SK-N-SH treated with all-trans-retinoic acid at 6 μM for 48 hours (cell line): ENCODE results near the gene RREB1.

Experiments
- ATAC-seq: fragments of 200-7000 bp; cut with Tn5 transposase; 3 replicates; pipeline ENCODE4 v1.9.1; 2020; ENCODE audit warnings: mild to moderate bottlenecking, moderate library complexity
- ARNTL ChIP-seq: fragments of 450-650 bp; formaldehyde crosslinking; IDR thresholded peaks from 2 replicates; pipeline ENCODE4 v1.5.0; 2020; ENCODE audit warnings: low read depth, mild to moderate bottlenecking, moderate library complexity, borderline replicate concordance
- CREB5 ChIP-seq: fragments of 250-450 bp; sonication (Bioruptor Pico); IDR thresholded peaks from 2 replicates; pipeline ENCODE4 v1.5.1; 2020; ENCODE audit warnings: low read depth, mild to moderate bottlenecking, moderate library complexity
- CSDC2 ChIP-seq: fragments of 250-450 bp; sonication (Bioruptor Pico); IDR thresholded peaks from 2 replicates; pipeline ENCODE4 v1.5.0; 2020; ENCODE audit warnings: mild to moderate bottlenecking, moderate library complexity
- ESRRG ChIP-seq: fragments of 250-450 bp; sonication (Bioruptor Pico); IDR thresholded peaks from 2 replicates; pipeline ENCODE4 v1.6.1; 2021; ENCODE audit warnings: mild to moderate bottlenecking
- GLIS3 ChIP-seq: fragments of 250-450 bp; sonication (Bioruptor Pico); IDR thresholded peaks from 2 replicates; pipeline ENCODE4 v1.5.0; 2020; ENCODE audit warnings: mild to moderate bottlenecking, moderate library complexity
- ISL1 ChIP-seq: fragments of 250-450 bp; sonication (Bioruptor Pico); IDR thresholded peaks from 2 replicates; pipeline ENCODE4 v2.1.2; 2022; ENCODE audit warnings: mild to moderate bottlenecking, moderate library complexity
- OSR1 ChIP-seq: fragments of 250-450 bp; sonication (Bioruptor Pico); IDR thresholded peaks from 2 replicates; pipeline ENCODE4 v1.8.0; 2022; ENCODE audit warnings: moderate library complexity, mild to moderate bottlenecking, inconsistent platforms
- PPARA ChIP-seq: fragments of 250-450 bp; sonication (Bioruptor Pico); IDR thresholded peaks from 2 replicates; pipeline ENCODE4 v1.5.0; 2020; ENCODE audit warnings: mild to moderate bottlenecking, borderline replicate concordance
- RARB ChIP-seq: fragments of 250-450 bp; sonication (Bioruptor Pico); IDR thresholded peaks from 2 replicates; pipeline ENCODE4 v1.8.0; 2021; ENCODE audit warnings: mild to moderate bottlenecking, moderate library complexity
- SNAI2 ChIP-seq: fragments of 250-450 bp; sonication (Bioruptor Pico); IDR thresholded peaks from 2 replicates; pipeline ENCODE4 v1.5.0; 2020; ENCODE audit warnings: mild to moderate bottlenecking, moderate library complexity
- TCF4 ChIP-seq: fragments of 250-450 bp; sonication (Bioruptor Pico); IDR thresholded peaks from 2 replicates; pipeline ENCODE4 v1.8.0; 2021; ENCODE audit warnings: mild to moderate bottlenecking, moderate library complexity, borderline replicate concordance
- TSHZ2 ChIP-seq: fragments of 250-450 bp; sonication (Bioruptor Pico); IDR thresholded peaks from 2 replicates; pipeline ENCODE4 v1.5.0; 2020; ENCODE audit warnings: mild to moderate bottlenecking, moderate library complexity
- ZC3H10 ChIP-seq: fragments of 250-450 bp; sonication (Bioruptor Pico); IDR thresholded peaks from 2 replicates; pipeline ENCODE4 v1.5.1; 2021; ENCODE audit warnings: mild to moderate bottlenecking, moderate library complexity
- ZFP3 ChIP-seq: fragments of 250-450 bp; sonication (Bioruptor Pico); IDR thresholded peaks from 2 replicates; pipeline ENCODE4 v1.5.0; 2020; ENCODE audit warnings: mild to moderate bottlenecking, moderate library complexity
- ZFP30 ChIP-seq: fragments of 450-650 bp; formaldehyde crosslinking; IDR thresholded peaks from 2 replicates; pipeline ENCODE4 v1.5.0; 2022; ENCODE audit warnings: mild to moderate bottlenecking, moderate library complexity
- ZNF70 ChIP-seq: fragments of 450-650 bp; formaldehyde crosslinking; IDR thresholded peaks from 2 replicates; pipeline ENCODE4 v1.5.0; 2020; ENCODE audit warnings: mild to moderate bottlenecking, moderate library complexity
- ZNF8 ChIP-seq: fragments of 450-650 bp; formaldehyde crosslinking; IDR thresholded peaks from 2 replicates; pipeline ENCODE4 v1.5.0; 2020; ENCODE audit warnings: mild to moderate bottlenecking, moderate library complexity
- TF ChIP-seq, protein P1 (sequence below): fragments of 250-450 bp; sonication (Bioruptor Pico); IDR thresholded peaks from 2 replicates; pipeline ENCODE4 v1.8.0; 2021; ENCODE audit warnings: low read depth, mild to moderate bottlenecking, moderate library complexity, borderline replicate concordance
- TF ChIP-seq, protein P2 (sequence below): fragments of 250-450 bp; sonication (Bioruptor Pico); IDR thresholded peaks from 2 replicates; pipeline ENCODE4 v1.5.1; 2021; ENCODE audit warnings: mild to moderate bottlenecking, moderate library complexity
- TF ChIP-seq, protein P3 (sequence below): fragments of 250-450 bp; sonication (Bioruptor Pico); IDR thresholded peaks from 2 replicates; pipeline ENCODE4 v1.8.0; 2020; ENCODE audit warnings: mild to moderate bottlenecking, moderate library complexity, borderline replicate concordance

Gene RREB1

GRCh38 chr6:7140631-7141378 lies 33.0 kb downstream of the RREB1 start:
- TF ChIP-seq TCF4 (CRISPR knock-in tag) (no peak), ISL1 (CRISPR knock-in tag) (no peak), GLIS3 (CRISPR knock-in tag) (no peak), OSR1 (CRISPR knock-in tag) (no peak), ZC3H10 (CRISPR knock-in tag) (no peak), ZNF70 (CRISPR knock-in tag) (no peak), CREB5 (CRISPR knock-in tag) (no peak), ZFP30 (CRISPR knock-in tag) (no peak), ESRRG (no peak), PPARA (CRISPR knock-in tag) (no peak), ARNTL (CRISPR knock-in tag) (no peak), TSHZ2 (no peak), SNAI2 (CRISPR knock-in tag) (no peak), CSDC2 (CRISPR knock-in tag) (no peak)
- TF ChIP-seq, protein P1, sequence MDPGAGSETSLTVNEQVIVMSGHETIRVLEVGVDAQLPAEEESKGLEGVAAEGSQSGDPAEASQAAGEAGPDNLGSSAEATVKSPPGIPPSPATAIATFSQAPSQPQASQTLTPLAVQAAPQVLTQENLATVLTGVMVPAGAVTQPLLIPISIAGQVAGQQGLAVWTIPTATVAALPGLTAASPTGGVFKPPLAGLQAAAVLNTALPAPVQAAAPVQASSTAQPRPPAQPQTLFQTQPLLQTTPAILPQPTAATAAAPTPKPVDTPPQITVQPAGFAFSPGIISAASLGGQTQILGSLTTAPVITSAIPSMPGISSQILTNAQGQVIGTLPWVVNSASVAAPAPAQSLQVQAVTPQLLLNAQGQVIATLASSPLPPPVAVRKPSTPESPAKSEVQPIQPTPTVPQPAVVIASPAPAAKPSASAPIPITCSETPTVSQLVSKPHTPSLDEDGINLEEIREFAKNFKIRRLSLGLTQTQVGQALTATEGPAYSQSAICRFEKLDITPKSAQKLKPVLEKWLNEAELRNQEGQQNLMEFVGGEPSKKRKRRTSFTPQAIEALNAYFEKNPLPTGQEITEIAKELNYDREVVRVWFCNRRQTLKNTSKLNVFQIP (CRISPR knock-in tag), result no peak
- TF ChIP-seq, protein P2, sequence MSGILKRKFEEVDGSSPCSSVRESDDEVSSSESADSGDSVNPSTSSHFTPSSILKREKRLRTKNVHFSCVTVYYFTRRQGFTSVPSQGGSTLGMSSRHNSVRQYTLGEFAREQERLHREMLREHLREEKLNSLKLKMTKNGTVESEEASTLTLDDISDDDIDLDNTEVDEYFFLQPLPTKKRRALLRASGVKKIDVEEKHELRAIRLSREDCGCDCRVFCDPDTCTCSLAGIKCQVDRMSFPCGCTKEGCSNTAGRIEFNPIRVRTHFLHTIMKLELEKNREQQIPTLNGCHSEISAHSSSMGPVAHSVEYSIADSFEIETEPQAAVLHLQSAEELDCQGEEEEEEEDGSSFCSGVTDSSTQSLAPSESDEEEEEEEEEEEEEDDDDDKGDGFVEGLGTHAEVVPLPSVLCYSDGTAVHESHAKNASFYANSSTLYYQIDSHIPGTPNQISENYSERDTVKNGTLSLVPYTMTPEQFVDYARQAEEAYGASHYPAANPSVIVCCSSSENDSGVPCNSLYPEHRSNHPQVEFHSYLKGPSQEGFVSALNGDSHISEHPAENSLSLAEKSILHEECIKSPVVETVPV (CRISPR knock-in tag), result no peak
- TF ChIP-seq, protein P3, sequence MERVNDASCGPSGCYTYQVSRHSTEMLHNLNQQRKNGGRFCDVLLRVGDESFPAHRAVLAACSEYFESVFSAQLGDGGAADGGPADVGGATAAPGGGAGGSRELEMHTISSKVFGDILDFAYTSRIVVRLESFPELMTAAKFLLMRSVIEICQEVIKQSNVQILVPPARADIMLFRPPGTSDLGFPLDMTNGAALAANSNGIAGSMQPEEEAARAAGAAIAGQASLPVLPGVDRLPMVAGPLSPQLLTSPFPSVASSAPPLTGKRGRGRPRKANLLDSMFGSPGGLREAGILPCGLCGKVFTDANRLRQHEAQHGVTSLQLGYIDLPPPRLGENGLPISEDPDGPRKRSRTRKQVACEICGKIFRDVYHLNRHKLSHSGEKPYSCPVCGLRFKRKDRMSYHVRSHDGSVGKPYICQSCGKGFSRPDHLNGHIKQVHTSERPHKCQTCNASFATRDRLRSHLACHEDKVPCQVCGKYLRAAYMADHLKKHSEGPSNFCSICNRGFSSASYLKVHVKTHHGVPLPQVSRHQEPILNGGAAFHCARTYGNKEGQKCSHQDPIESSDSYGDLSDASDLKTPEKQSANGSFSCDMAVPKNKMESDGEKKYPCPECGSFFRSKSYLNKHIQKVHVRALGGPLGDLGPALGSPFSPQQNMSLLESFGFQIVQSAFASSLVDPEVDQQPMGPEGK, result no peak
- TF ChIP-seq, all 23 proteins: peak for 0
- peak; percentile 98 for ATAC-seq

DNA sequence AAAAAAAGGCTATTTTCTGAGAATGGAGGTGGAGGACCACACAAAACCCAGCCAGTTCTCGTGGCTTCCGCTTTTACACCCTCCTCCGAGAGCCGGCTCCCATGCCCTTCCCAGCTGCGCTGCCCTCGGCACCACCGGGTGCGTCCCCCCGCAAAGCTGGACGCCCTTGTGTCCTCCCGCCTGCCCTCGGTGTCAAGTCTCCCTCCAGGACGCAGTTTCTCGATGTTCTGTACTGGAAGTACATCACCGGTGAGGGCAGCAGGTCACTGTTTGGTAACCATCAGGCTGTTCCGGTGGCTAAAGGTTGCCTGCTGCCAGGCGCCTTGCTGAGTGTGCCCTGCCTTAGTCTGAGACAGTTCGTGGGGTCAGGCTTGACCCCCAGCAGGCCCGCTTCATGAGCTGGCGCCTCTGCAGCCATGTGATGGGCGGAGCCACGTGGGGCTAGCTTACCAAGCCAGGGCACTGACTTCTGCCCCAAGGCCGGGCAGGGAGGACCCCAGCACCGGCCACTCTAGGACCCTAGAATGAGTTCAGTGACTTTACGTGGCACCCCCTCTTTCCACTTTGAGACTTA lies 34.6 kb downstream of the RREB1 start:
- ATAC-seq, result no peak
- TF ChIP-seq, protein P3, result no peak
- TF ChIP-seq CSDC2 (CRISPR knock-in tag), result no peak
- no peak for TF ChIP-seq TCF4 (CRISPR knock-in tag)
- TF ChIP-seq ARNTL (CRISPR knock-in tag), result no peak
- TF ChIP-seq, protein P2 (CRISPR knock-in tag), result no peak
- no peak for TF ChIP-seq RARB (CRISPR knock-in tag)
- TF ChIP-seq ESRRG, result no peak
- TF ChIP-seq ZFP3 (CRISPR knock-in tag), result no peak
- TF ChIP-seq GLIS3 (CRISPR knock-in tag), result no peak
- no peak for TF ChIP-seq ZNF8
- TF ChIP-seq OSR1 (CRISPR knock-in tag), result no peak
- TF ChIP-seq TSHZ2, result no peak
